AG10803 (cell line): ENCODE results near the gene ZNF219.
"Not testable (repeated sequence)": the region's sequence is repeated elsewhere in the genome, so short reads cannot be mapped to it uniquely, and the experiment has no call there.

Experiments used
- DNase-seq: peaks from one replicate; pipeline ENCODE4 v3.0.0; 2010; ENCODE audit warnings: low read depth
- H3K4me3 ChIP-seq: 2 replicates; pipeline ENCODE4 v1.5.1; 2011; ENCODE audit warnings: mild to moderate bottlenecking, low read length, control low read depth
- CTCF ChIP-seq: conservative IDR thresholded peaks from 2 replicates; pipeline ENCODE4 v1.5.1; 2011; ENCODE audit warnings: mild to moderate bottlenecking, low read length, control low read depth, inconsistent platforms

The ZNF219 gene

GRCh38 chr14:21041676-21042433 lies 56.6 kb downstream of the ZNF219 start, which contains the start of gene RNASE7:
Gene RNASE7 (plus strand): TSS chr14:21042362. CDS start chr14:21042993, 631 bp downstream.
- H3K4me3 ChIP-seq = no peak within 1 kb of the TSS
- peak; percentile 58 for DNase-seq
- TF ChIP-seq CTCF = no peak

GRCh38 chr14:21040941-21041340 lies 57.5 kb downstream of the ZNF219 start:
- not testable (repeated sequence) for H3K4me3 ChIP-seq
- DNase-seq = peak; percentile 57

GRCh38 chr14:21040370-21040925 lies 58.0 kb downstream of the ZNF219 start:
- H3K4me3 ChIP-seq = no peak overlapping the region
- no peak for DNase-seq
- no peak for TF ChIP-seq CTCF
